ENCODE data around the gene THBD.

Gene THBD

DNA sequence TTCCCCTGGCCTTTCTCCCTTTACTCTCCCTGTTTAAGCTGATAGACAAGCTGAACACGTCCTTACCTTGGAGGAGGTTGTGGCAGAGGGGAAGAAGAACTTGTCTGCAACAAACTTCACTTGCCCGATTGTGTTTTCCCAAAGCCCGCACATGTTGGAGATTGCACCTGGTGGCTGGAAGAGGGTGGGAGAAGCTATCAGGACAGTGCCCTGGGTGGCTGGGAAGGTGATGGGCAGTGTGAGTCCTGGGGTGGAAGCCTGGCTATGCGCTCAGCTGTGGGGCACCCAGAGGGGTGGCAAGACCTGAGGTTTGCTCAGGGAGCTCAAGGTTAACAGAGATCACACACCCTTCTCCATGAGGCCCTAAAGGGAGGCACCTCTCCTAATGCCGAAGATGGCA, 39.4 kb downstream of the THBD start:
- DNase-seq (ENCODE audit: low spot score) = no peak

DNA sequence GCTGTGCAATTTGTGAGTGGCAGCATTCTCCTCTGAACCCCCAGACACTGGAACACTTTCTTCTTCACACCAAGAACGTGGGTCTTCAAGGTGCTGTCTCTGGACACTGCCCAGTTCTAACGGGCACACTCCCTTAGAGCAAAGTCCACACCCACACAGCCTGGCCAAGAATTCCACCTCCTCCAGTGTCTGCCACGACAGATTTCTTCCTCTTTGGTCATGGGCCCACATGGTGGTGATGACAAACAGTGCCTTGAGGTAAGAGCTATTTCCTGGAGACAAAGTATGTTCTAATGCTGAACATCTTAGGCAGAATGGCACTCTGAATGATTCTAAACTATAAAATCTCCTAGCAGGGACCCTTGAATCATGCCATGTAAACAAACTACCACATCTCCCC, 39.8 kb downstream of the THBD start:
- DNase-seq (ENCODE audit: low spot score) = no peak

DNA sequence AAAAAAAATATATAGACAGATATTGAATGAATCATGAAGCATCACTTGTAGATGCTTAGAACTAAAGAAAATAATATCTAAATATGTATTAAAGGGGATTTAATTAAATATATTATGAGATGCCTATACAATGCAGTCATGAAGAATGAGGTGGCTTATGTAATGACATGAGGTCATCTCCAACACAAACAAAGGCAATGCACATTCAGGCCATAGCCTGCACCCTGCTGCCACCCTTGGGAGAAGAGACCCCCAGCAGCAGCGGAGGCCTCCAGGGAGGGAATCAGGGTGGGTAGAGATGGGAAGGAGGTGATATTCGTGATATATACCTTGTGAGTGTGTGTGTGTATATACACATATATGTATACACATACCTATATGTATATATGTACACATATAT, 40.8 kb downstream of the THBD start:
- DNase-seq (ENCODE audit: low spot score) = no peak

DNA sequence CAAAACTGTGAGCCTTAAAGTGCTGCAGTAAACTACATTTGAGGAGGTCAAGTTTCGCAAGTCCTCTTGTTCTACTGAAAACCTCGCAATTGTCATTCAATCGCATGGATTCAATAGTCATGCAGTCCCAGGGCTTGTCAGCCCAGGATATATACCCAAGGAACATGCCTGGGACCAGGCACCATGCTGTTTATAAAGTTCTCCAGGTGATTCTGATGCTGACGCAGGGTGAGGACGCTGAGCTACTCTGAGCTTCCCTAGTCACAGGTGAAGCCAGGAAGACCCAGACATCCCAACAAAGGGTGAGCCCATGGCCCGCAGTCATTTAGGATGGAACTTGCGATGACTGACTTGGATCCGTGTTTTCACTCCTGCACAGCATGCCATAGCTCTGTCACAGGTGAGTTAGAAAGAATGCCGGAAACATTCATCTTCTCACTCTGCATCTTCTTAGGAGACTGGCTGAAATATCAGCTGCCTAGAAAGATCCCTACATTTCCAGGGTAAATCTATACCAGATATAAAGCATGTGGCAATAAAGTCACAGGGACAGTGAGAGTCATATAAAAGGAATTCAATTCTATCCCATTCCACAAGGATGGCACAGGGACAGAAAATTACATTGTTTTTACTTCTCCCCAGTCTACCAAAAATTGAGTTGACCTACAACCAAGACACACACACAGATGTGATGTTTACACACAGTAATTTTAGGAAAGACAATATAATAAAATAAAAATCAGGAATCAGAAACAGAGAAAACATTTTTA, 41.4 kb downstream of the THBD start:
- DNase-seq (ENCODE audit: low spot score) = no peak

DNA sequence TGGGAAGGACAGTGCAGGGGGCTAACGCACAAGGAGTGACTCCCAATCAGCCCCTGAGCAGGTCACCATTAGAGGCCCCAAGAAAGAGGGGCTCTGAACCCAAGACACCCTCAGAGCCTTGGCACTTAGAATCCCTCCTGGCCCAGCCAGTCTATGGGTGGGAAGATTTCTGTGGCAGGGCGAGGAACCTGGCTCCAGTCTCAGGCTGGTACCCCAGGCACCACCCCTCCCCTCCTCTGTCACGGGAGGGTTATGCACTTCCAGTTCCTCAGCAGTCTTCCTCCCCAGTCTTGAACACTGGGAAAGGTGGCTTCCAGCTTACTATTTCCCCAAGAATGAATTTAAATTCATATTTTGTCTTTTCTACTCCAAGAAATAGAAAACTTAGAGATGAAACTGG, 42.0 kb downstream of the THBD start:
- no peak for DNase-seq (ENCODE audit: low spot score)

DNA sequence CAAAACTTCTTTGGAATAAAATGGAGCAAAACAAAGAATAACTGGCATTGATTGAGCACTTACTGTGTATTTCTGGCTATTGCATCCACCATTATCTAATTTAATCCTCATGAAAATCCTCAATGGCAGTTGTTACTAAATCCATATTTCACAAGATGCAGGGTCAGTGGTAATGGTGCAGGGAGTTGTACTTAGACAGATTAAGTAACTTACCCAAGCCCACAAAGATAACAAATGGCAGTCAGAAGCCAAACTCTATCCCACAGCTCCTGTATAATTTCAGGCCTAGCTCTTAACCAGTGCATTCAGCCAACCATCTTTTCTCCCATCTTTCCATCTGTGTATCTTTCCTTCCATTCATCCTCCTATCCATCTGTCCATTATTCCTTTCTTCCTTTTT, 43.7 kb downstream of the THBD start:
- no peak for DNase-seq (ENCODE audit: low spot score)

DNA sequence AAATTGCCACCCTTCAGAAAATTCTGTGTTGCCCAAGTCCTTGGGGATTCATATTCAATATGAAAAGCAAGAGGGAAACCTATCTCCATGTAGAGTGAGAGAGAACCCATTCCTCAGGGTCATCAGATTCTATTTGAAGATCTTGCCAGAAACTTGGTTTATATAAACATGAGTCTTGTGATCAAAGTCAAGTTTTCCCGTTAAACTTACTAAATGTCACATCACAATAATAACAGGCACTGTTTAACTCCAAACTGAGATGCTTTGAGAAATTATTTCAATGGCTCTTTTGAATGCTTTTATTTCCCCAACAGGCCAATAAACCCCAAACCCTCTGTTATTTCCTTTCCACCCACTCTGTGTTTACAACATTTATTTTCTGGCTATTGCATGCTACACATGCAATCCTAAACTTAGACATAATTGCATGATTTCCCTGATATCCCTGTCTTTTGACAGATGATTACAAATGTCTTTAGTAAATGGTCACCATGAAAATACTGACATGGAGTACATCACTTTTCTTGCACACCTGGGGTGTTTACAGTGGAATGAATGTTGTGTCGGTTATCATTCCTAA, 45.5 kb downstream of the THBD start:
- DNase-seq (ENCODE audit: low spot score) = no peak

DNA sequence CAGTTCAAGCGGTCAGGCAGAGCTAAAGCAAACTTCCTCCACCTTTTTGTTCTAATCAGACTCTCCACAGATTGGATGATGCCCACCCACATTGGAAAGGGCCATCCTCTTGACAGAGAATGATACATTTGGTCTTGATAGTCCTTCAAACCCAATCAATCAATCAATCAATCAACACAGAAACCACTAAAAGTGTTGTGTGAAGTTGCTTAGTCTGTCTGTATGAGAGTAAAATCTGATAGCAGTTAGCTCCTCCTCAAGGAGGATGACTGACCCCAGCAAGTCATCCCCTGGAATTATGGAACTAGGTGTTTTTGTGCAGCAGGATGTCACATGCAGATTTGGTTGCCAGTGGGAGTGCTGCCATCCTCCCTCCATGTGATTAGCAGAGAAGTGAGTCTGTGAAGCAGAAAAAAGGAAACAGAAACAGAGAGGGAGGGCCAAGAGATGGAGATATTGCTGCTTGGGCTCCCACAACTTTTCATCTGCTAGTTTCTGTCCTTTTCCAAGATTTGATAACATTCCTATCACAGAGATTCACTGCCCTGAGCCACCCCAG, 46.3 kb downstream of the THBD start:
- no peak for DNase-seq (ENCODE audit: low spot score)

DNA sequence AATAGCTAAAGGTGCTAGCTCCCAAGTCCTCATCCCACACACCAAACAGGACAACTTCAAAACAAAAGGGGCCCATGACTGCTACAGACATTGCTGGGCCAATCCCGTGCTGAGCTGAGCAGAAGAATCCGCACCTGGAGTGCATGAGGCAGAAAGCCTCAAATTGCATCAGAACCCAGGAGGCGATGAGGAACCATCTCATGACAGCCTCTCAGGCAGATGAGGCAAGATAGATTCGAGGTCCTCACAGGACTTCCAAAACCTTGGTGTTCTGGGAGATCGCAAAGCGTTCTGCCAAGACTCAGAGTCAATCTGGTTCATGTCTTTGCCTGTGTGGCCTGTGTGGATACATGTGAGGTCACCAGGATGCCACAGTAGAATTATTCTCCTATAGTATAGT, 47.2 kb downstream of the THBD start:
- no peak for DNase-seq (ENCODE audit: low spot score)

DNA sequence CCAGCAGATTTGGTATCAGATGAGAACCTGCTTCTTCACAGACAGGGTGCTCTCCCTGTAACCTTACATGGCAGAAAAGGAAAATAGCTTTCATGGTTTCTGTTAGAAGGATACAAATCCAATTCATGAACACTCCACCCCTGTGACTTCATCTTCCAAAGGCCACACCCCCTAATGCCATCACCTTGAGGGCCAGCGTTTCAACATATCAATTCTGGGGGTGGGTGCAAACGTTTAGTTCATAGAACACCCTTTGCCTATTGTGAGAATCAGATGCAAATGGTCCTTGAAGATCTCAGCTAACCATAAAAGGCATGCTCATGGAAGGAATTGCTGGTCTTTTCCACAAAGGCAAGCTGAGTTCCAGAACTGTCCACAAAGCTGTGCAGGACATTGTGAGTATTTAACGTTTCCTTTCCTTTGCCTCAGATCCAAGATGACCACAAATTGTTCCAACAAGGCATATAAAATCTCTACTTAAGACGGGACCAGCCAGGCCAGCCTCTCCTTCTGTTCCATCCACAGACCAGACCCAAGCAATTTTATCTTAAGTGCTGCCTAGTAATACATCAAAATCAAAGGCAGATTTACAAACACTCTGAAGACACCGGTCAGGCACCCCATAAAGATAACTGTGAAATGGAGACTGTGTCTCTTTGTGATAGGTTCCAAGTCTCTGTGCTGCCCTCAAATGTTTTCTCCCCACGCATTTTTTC, 49.1 kb downstream of the THBD start:
- no peak for DNase-seq (ENCODE audit: low spot score)

DNA sequence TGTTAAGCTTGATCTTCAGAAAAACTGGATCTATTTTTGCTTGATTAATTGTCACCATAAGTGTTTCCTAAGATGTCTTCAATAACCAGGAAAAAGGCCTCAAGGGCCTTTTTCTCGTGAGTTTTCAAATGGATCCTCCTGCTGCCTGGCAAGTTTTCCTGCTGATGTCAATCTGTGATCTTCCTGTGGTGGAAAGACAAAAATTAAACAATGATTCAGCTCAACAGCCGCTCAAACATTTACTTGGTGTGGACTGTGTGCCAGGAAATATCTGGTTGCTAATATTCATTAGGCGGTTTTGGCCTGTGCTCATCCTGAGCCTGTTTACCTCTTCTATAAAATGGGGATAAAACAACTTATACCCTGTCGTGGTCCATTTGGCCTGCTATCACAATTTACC, 49.7 kb downstream of the THBD start:
- no peak for DNase-seq (ENCODE audit: low spot score)

DNA sequence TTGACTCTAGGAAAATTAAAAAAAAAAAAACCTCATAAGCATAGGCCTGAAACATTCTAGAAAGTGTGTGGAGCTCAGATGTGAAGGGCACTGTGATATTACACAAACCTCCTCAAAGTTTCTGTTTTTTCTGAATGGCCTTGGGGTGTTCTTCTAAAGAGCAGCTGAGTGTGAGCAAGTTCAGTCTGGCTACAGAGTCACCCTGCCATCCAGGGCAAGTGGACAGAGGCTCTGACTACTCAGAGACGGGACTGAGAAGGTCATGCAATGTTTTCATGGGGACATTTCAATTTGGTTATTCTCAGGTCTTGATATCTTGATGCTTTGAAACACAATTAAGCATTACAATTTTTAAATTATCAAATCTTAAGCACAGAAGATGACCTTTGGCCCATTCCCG, 51.0 kb downstream of the THBD start:
- DNase-seq (ENCODE audit: low spot score) = no peak

DNA sequence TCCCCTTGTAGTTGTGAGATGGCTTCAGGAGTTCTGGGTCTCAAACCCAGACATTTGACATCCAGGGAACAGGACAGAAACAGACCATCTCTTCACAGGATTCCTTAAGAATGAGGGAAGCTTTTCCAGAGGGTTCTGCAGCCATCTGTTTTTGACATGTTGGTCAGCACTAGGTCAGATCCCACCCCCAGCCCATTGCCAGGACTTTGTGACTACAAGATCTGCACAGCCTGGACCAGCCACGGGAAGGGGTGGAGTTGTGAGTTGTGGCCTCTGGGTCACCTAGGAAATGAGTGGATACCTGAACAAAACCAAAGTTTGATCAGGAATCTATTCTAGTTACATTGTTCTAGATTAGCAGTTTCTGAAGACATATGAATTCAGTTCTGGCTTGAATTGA, 53.5 kb downstream of the THBD start:
- no peak for DNase-seq (ENCODE audit: low spot score)

All from hematopoietic multipotent progenitor cell treated with erythropoietin and hydrocortisone succinate and interleukin-3 and kit ligand, for 15 days (in vitro differentiated cells).